HG02884 (cell line): ENCODE data around the gene EMC10.

Experiments used
- ATAC-seq: cut with Tn5 transposase; IDR thresholded peaks from one replicate; pipeline ENCODE4 v1.9.1; 2021; ENCODE audit warnings: mild to moderate bottlenecking, moderate library complexity; ENCODE audit not compliant: unreplicated experiment

EMC10 gene

DNA sequence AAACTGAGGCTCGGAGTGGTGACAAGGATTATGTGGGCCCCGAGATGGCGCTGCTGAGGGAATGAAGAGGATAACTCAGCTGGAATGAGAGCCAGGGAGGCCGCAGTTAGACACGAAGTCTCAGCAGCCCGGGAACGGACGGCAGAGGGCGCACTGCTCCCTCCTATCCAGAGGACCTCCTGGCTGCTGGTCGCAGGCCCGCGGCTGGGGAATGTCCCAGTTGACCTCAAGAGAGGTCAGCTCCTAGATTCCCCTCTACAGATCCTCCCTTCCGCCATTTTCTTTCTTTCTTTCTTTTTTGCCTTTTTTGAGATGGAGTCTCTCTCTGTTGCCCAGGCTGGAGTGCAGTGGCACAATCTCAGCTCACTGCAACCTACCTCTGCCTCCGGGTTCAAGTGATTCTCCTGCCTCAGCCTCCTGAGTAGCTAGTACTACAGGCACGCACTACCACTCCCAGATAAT lies 61.5 kb downstream of the EMC10 start:
- ATAC-seq: no peak
